ENCODE data around the gene FAM131B. TPM values are rescaled to one million over a fixed set of nuclear protein-coding genes. Genes with fewer than 3 reads are reported as not detected.

FAM131B gene
- total and polyA plus RNA-seq, 9 donors = 0.29 to 0.99 (median 0.79) TPM

GRCh38 chr7:143343596-143343995, 18.9 kb downstream of the FAM131B start:
- no peak overlapping the region for H3K27ac ChIP-seq
- WGBS, 3 donors = 90 to 93% (median 91%) methylated on average over 3 of the region's 3 CpGs
- H3K27me3 ChIP-seq = no peaks in the 10 kb centered on the region
- no peaks in the 10 kb centered on the region for H3K9me3 ChIP-seq
- H3K4me3 ChIP-seq = no peak overlapping the region
- no peaks in the 10 kb centered on the region for H3K36me3 ChIP-seq
- no peak for DNase-seq
- no peak for TF ChIP-seq EP300 (IDR thresholded peaks at IDR 0.05)
- no peak for TF ChIP-seq POLR2A (IDR thresholded peaks at IDR 0.05)
- TF ChIP-seq, protein P1, sequence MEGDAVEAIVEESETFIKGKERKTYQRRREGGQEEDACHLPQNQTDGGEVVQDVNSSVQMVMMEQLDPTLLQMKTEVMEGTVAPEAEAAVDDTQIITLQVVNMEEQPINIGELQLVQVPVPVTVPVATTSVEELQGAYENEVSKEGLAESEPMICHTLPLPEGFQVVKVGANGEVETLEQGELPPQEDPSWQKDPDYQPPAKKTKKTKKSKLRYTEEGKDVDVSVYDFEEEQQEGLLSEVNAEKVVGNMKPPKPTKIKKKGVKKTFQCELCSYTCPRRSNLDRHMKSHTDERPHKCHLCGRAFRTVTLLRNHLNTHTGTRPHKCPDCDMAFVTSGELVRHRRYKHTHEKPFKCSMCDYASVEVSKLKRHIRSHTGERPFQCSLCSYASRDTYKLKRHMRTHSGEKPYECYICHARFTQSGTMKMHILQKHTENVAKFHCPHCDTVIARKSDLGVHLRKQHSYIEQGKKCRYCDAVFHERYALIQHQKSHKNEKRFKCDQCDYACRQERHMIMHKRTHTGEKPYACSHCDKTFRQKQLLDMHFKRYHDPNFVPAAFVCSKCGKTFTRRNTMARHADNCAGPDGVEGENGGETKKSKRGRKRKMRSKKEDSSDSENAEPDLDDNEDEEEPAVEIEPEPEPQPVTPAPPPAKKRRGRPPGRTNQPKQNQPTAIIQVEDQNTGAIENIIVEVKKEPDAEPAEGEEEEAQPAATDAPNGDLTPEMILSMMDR (IDR thresholded peaks at IDR 0.05) = no peak
- intact Hi-C loops (cut with DNase I) = no loop called here
- no peaks in the 10 kb centered on the region for H3K4me1 ChIP-seq (ENCODE audit: insufficient read depth)

GRCh38 chr7:143341842-143342241, 20.7 kb downstream of the FAM131B start:
- H3K27ac ChIP-seq = no peak overlapping the region
- H3K9me3 ChIP-seq = no peaks in the 10 kb centered on the region
- no peaks in the 10 kb centered on the region for H3K4me1 ChIP-seq (ENCODE audit: insufficient read depth)
- intact Hi-C loops (cut with DNase I) = no loop called here
- DNase-seq = no peak
- H3K36me3 ChIP-seq = no peaks in the 10 kb centered on the region
- 84 to 89% (median 88%) methylated on average over 8 of the region's 8 CpGs for WGBS, 3 donors
- TF ChIP-seq POLR2A (IDR thresholded peaks at IDR 0.05) = no peak
- TF ChIP-seq EP300 (IDR thresholded peaks at IDR 0.05) = no peak
- TF ChIP-seq, protein P1 (IDR thresholded peaks at IDR 0.05) = no peak
- no peak overlapping the region for H3K4me3 ChIP-seq
- no peaks in the 10 kb centered on the region for H3K27me3 ChIP-seq

DNA sequence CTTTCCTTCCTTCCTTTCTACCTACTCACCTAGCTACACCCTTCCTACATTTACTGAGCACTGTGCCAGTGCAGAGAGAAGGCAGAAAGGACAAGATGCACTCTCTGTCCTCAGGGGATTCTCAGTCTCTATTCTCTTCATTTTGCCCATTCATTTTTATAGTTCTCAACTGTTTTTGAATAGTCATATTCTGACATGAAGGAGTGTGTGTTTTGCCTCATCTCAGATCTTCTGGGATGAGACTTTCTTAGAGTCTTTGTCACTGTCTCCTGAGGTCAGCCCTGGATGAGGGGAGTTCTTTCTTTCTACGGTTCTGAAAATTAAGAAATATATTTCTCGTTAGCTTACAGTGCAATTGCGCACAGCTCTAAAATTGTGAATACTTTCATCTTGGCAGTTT, 25.3 kb downstream of the FAM131B start:
- no peak for TF ChIP-seq EP300 (IDR thresholded peaks at IDR 0.05)
- no peak for DNase-seq
- Histone ChIP-seq H3K4me1 (ENCODE audit: insufficient read depth) (no peaks in the 10 kb centered on the region), H3K4me3 (no peak overlapping the region), H3K27ac (no peak overlapping the region), H3K27me3 (no peaks in the 10 kb centered on the region), H3K9me3 (no peaks in the 10 kb centered on the region), H3K36me3 (no peaks in the 10 kb centered on the region)
- WGBS, 3 donors = 71 to 78% (median 77%) methylated on average over 3 of the region's 3 CpGs
- intact Hi-C loops (cut with DNase I) = no loop called here

DNA sequence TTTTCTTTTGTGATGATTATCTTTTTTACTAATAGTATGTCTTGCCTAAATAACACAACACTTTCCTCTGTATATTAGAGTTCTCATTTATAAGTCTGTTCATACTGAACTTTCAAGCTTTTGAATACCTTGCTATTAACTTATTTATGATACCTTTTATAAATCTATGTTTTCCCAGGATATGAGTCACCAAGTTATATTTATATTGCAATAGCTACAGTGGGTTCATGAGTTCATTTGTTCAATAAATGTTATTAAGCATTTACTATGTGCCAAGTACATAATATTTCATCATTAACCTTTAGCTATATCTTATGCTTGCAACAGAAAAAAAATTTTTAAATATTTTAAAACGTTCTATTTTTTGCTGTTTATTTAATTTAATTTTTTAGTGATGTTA, 28.3 kb downstream of the FAM131B start:
- no peak for TF ChIP-seq EP300 (IDR thresholded peaks at IDR 0.05)
- TF ChIP-seq, protein P1 (IDR thresholded peaks at IDR 0.05) = no peak
- TF ChIP-seq POLR2A (IDR thresholded peaks at IDR 0.05) = no peak
- H3K4me3 ChIP-seq = no peak overlapping the region
- no peaks in the 10 kb centered on the region for H3K4me1 ChIP-seq (ENCODE audit: insufficient read depth)
- H3K27ac ChIP-seq = no peak overlapping the region
- intact Hi-C loops (cut with DNase I) = no loop called here
- WGBS, 3 donors = 18 to 40% (median 38%) methylated on average over 1 of the region's 1 CpG
- no peaks in the 10 kb centered on the region for H3K9me3 ChIP-seq
- no peak for DNase-seq
- no peaks in the 10 kb centered on the region for H3K36me3 ChIP-seq
- no peaks in the 10 kb centered on the region for H3K27me3 ChIP-seq

- no peaks in the 10 kb centered on the region for H3K36me3 ChIP-seq
- no peak for TF ChIP-seq POLR2A (IDR thresholded peaks at IDR 0.05)
- TF ChIP-seq EP300 (IDR thresholded peaks at IDR 0.05) = no peak
- TF ChIP-seq, protein P1 (IDR thresholded peaks at IDR 0.05) = no peak
- DNase-seq = no peak
- H3K9me3 ChIP-seq = no peaks in the 10 kb centered on the region
- 64 to 82% (median 70%) methylated on average over 8 of the region's 8 CpGs for whole genome bisulfite sequencing, 3 donors
- H3K27ac ChIP-seq = no peak overlapping the region
- H3K4me3 ChIP-seq = no peak overlapping the region
- intact Hi-C loops (cut with DNase I) = no loop called here
- no peaks in the 10 kb centered on the region for H3K27me3 ChIP-seq
- no peaks in the 10 kb centered on the region for H3K4me1 ChIP-seq (ENCODE audit: insufficient read depth)
These were observed 31.2 kb downstream of the FAM131B start for GRCh38 chr7:143331179-143331801.

All from ovary (tissue), 9 donors.